Ammon's horn (tissue), 1 donor: ENCODE data around the gene GNG8.
"Not testable (repeated sequence)": the region's sequence is repeated elsewhere in the genome, so short reads cannot be mapped to it uniquely, and the experiment has no call there.

Experiments used
- DNase-seq: peaks from one replicate; pipeline ENCODE4 v3.0.0-alpha.2; 2016; ENCODE audit warnings: low spot score

The GNG8 gene

GRCh38 chr19:46646402-46646801 is 10.4 kb upstream of the GNG8 start:
- DNase-seq = no peak

GRCh38 chr19:46644720-46645119 is 8.7 kb upstream of the GNG8 start:
- DNase-seq = no peak

GRCh38 chr19:46640656-46641055 is 4.7 kb upstream of the GNG8 start:
- DNase-seq = no peak

- no peak for DNase-seq
These were observed 3.6 kb upstream of the GNG8 start for GRCh38 chr19:46639358-46640182.

- DNase-seq = no peak
These were observed 1.2 kb upstream of the GNG8 start for GRCh38 chr19:46637224-46637623.

- no peak for DNase-seq
These were observed 1.3 kb downstream of the GNG8 start for GRCh38 chr19:46634656-46635218.

- peak; percentile 88 for DNase-seq
These were observed 1.9 kb downstream of the GNG8 start for GRCh38 chr19:46634045-46634655.

- no peak for DNase-seq
These were observed 2.9 kb downstream of the GNG8 start for GRCh38 chr19:46633130-46633529.

GRCh38 chr19:46631481-46631880 is 4.5 kb downstream of the GNG8 start:
- DNase-seq = no peak

GRCh38 chr19:46630586-46631205 is 5.3 kb downstream of the GNG8 start:
- DNase-seq = no peak

- no peak for DNase-seq
These were observed 6.4 kb downstream of the GNG8 start for GRCh38 chr19:46629546-46630025.

- not testable (repeated sequence) for DNase-seq
These were observed 7.0 kb downstream of the GNG8 start for GRCh38 chr19:46628970-46629369.

GRCh38 chr19:46626446-46626845 is 9.6 kb downstream of the GNG8 start:
- DNase-seq = no peak

- DNase-seq = no peak
These were observed 10.3 kb downstream of the GNG8 start for GRCh38 chr19:46625731-46626130.

GRCh38 chr19:46624958-46625661 is 10.9 kb downstream of the GNG8 start, which contains the start of gene PTGIR:
Gene PTGIR, minus strand, starts transcription at chr19:46625089. Its CDS starts 864 bp downstream, at chr19:46624225.
- DNase-seq = no peak

GRCh38 chr19:46623915-46624502 is 12.0 kb downstream of the GNG8 start:
- no peak for DNase-seq

GRCh38 chr19:46622118-46622446 is 13.9 kb downstream of the GNG8 start:
- DNase-seq = no peak

GRCh38 chr19:46621191-46622117 is 14.5 kb downstream of the GNG8 start:
- no peak for DNase-seq

GRCh38 chr19:46620716-46621115 is 15.3 kb downstream of the GNG8 start:
- DNase-seq = no peak

GRCh38 chr19:46620267-46620666 is 15.7 kb downstream of the GNG8 start:
- DNase-seq = no peak
